Measurements from ENCODE around the gene SPINK4.

SPINK4 gene

GRCh38 chr9:33263131-33264002, 23.4 kb downstream of the SPINK4 start:
- FAIRE-seq (peak; percentile 17), DNase-seq (ENCODE audit: insufficient read length) (no peak)
- no peak for TF ChIP-seq TAF1 (IDR thresholded peaks at IDR 0.05; ENCODE audit: borderline replicate concordance, low read depth, low read length)
- no peak for TF ChIP-seq POLR2AphosphoS5 (IDR thresholded peaks at IDR 0.05; ENCODE audit: low read depth, low read length)
- no peak for TF ChIP-seq POLR2A (IDR thresholded peaks at IDR 0.05; ENCODE audit: low read depth, low read length)

GRCh38 chr9:33264003-33264472, 24.1 kb downstream of the SPINK4 start:
- TF ChIP-seq TAF1 (IDR thresholded peaks at IDR 0.05; ENCODE audit: borderline replicate concordance, low read depth, low read length) (peak; percentile 66; the same call in 1 of the 2 replicates), POLR2A (IDR thresholded peaks at IDR 0.05; ENCODE audit: low read depth, low read length) (no peak; the same call in 1 of the 2 replicates), POLR2AphosphoS5 (IDR thresholded peaks at IDR 0.05; ENCODE audit: low read depth, low read length) (peak; percentile 72)
- FAIRE-seq (peak; percentile 72), DNase-seq (ENCODE audit: insufficient read length) (peak; percentile 39)

GRCh38 chr9:33264473-33265177, 24.7 kb downstream of the SPINK4 start, which contains the start of the genes BAG1 and CHMP5:
TSS of gene BAG1 (minus strand) at chr9:33264708.
TSS of gene CHMP5 (plus strand) at chr9:33265049. CDS start at chr9:33265079, 30 bp downstream.
- peak; percentile 98 for FAIRE-seq
- DNase-seq (ENCODE audit: insufficient read length) = peak; percentile 92
- TF ChIP-seq TAF1 (IDR thresholded peaks at IDR 0.05; ENCODE audit: borderline replicate concordance, low read depth, low read length) = peak; percentile 78
- TF ChIP-seq POLR2AphosphoS5 (IDR thresholded peaks at IDR 0.05; ENCODE audit: low read depth, low read length) = peak; percentile 54; the same call in 1 of the 2 replicates
- peak; percentile 67 for TF ChIP-seq POLR2A (IDR thresholded peaks at IDR 0.05; ENCODE audit: low read depth, low read length)

GRCh38 chr9:33265211-33265865, 25.4 kb downstream of the SPINK4 start:
- DNase-seq (ENCODE audit: insufficient read length) (no peak), FAIRE-seq (peak; percentile 5)
- peak; percentile 74 for TF ChIP-seq POLR2AphosphoS5 (IDR thresholded peaks at IDR 0.05; ENCODE audit: low read depth, low read length)
- no peak for TF ChIP-seq TAF1 (IDR thresholded peaks at IDR 0.05; ENCODE audit: borderline replicate concordance, low read depth, low read length)
- peak; percentile 43; the same call in 1 of the 2 replicates for TF ChIP-seq POLR2A (IDR thresholded peaks at IDR 0.05; ENCODE audit: low read depth, low read length)

GRCh38 chr9:33267151-33267767, 27.3 kb downstream of the SPINK4 start:
- TF ChIP-seq POLR2AphosphoS5 (IDR thresholded peaks at IDR 0.05; ENCODE audit: low read depth, low read length) (no peak), TAF1 (IDR thresholded peaks at IDR 0.05; ENCODE audit: borderline replicate concordance, low read depth, low read length) (no peak), POLR2A (IDR thresholded peaks at IDR 0.05; ENCODE audit: low read depth, low read length) (no peak)
- DNase-seq (ENCODE audit: insufficient read length) = no peak
- FAIRE-seq = no peak

- no peak for FAIRE-seq
- TF ChIP-seq POLR2AphosphoS5 (IDR thresholded peaks at IDR 0.05; ENCODE audit: low read depth, low read length) = no peak
Measured at GRCh38 chr9:33270146-33270545, 30.2 kb downstream of the SPINK4 start.

GRCh38 chr9:33272061-33272460, 32.1 kb downstream of the SPINK4 start:
- no peak for FAIRE-seq

More at GRCh38 chr9:33270146-33270545, 30.2 kb downstream of the SPINK4 start:
- DNase-seq (ENCODE audit: insufficient read length) = no peak

GRCh38 chr9:33273266-33273971, 33.5 kb downstream of the SPINK4 start:
- FAIRE-seq = no peak
- no peak for DNase-seq (ENCODE audit: insufficient read length)
- TF ChIP-seq POLR2A (IDR thresholded peaks at IDR 0.05; ENCODE audit: low read depth, low read length) = no peak
- TF ChIP-seq POLR2AphosphoS5 (IDR thresholded peaks at IDR 0.05; ENCODE audit: low read depth, low read length) = no peak
- no peak for TF ChIP-seq TAF1 (IDR thresholded peaks at IDR 0.05; ENCODE audit: borderline replicate concordance, low read depth, low read length)

More at GRCh38 chr9:33272061-33272460, 32.1 kb downstream of the SPINK4 start:
- DNase-seq (ENCODE audit: insufficient read length) = no peak
- TF ChIP-seq POLR2AphosphoS5 (IDR thresholded peaks at IDR 0.05; ENCODE audit: low read depth, low read length) = no peak

- DNase-seq (ENCODE audit: insufficient read length) = no peak
- no peak for FAIRE-seq
- TF ChIP-seq TAF1 (IDR thresholded peaks at IDR 0.05; ENCODE audit: borderline replicate concordance, low read depth, low read length) = no peak
- TF ChIP-seq POLR2AphosphoS5 (IDR thresholded peaks at IDR 0.05; ENCODE audit: low read depth, low read length) = no peak
- no peak for TF ChIP-seq POLR2A (IDR thresholded peaks at IDR 0.05; ENCODE audit: low read depth, low read length)
Measured at GRCh38 chr9:33273972-33274328, 34.0 kb downstream of the SPINK4 start.

- no peak for FAIRE-seq
- TF ChIP-seq TAF1 (IDR thresholded peaks at IDR 0.05; ENCODE audit: borderline replicate concordance, low read depth, low read length) = no peak
- no peak for TF ChIP-seq POLR2A (IDR thresholded peaks at IDR 0.05; ENCODE audit: low read depth, low read length)
- no peak for TF ChIP-seq POLR2AphosphoS5 (IDR thresholded peaks at IDR 0.05; ENCODE audit: low read depth, low read length)
Measured at GRCh38 chr9:33277484-33277883, 37.5 kb downstream of the SPINK4 start.

More at GRCh38 chr9:33277484-33277883, 37.5 kb downstream of the SPINK4 start:
- no peak for DNase-seq (ENCODE audit: insufficient read length)

Data from GM12892 (cell line).